HG03097 (cell line): ENCODE measurements around the gene LRRC75A.

Experiments
- ATAC-seq: cut with Tn5 transposase; IDR thresholded peaks from one replicate; pipeline ENCODE4 v1.9.1; 2021; ENCODE audit not compliant: unreplicated experiment, low FRiP score

The LRRC75A gene

DNA sequence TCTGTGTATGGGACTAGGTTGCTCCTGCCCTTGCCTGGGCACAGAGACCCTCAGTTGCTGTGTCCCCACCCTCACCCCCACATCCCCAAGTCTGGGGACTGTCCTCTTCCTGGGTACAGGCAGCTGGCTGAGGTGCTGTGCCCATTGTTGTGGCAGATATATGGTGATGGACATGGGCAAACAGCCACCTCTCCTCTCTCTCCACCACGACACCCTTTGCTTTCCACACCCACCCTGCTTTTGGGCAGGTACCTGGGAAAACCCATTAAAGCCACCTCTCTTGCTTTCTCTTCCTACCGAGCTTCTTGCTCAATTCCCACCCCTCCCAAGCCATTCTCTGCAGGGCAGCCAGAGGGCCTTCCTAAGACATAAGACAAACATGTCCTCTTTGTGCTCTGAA lies 54.9 kb downstream of the LRRC75A start:
- ATAC-seq, result no peak

DNA sequence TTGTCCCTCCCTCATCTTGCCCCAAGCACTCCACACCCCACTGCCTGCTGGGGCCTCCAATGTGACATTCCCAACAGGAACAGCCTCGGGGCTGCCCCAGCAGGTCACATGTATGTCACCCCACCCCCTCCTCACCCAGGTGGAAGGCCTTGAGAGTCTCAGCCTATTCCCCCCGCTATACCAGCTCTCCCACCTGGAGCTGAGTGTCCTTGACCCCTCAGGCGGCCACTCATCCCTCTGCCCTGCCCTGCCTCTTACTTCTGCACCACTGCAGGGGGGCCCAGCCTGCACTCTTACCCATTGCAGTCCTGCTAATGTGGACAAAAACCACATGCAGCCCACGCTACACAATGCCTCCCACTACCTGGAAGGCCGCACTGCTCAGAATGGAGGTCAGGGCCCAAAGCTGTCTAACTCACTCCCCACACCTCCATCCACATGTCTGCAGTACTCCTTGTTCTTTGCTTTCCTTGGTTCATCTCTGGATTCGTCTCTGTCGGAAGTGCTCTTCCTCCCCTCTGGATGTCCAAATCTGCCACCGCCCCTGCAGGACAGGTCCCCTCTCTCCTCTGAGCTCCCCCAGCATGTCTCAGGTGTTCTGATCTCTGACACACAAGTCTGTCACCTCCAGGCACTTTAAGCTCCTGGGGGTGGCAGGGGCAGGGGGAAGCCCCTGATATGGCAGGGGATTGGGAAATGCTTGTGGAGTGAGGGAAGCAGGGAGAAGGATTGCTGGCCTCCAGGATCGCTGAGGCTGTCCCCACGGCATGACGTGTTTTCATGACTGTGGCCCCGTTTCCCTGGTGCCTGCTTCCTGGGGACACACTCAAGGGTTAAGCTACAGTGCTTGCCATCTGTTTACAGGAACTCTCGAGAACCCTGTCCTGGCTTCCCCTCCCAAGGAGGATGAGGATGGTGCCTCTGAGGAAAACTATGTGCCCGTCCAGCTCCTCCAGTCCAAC lies 55.8 kb downstream of the LRRC75A start:
- ATAC-seq, result no peak

DNA sequence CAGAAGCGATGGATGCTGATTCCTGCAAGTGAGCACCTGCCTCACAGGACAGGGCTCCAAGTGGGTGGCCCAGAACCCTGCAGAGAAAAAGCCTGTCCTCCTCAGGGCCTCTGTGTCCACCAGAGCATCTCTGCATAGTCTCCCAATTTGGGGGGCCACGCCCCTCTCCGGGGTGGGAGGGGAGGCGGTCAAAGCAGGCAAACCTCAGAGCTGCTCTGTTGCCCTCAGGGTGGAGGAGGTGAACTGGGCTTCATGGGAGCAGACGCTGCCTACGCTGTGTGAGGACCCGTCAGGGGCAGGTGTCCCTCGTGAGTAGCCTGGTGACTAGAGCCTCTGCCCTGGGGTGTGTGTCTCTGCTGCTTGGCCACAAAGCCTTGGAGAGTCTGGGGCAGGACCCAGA lies 57.3 kb downstream of the LRRC75A start:
- no peak for ATAC-seq

DNA sequence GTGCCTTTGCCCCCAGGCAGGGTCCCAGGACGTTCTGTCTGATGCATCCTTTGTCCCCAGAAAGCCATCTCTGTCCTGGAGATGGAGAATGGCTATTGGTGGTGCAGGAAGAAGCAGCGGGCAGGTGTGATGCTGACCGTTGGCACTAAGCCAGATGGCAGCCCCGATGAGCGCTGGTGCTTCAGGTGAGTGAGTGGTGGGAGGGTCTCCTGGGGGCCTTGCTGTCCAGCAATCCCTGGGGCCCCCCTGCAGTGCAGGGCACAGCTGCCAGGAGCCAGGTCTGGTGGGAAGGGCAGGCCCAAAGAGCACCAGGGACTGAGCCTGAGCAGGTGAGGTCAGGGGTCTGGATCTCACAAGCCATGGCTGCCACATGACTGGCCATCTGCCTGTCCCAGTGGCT lies 58.5 kb downstream of the LRRC75A start:
- no peak for ATAC-seq

DNA sequence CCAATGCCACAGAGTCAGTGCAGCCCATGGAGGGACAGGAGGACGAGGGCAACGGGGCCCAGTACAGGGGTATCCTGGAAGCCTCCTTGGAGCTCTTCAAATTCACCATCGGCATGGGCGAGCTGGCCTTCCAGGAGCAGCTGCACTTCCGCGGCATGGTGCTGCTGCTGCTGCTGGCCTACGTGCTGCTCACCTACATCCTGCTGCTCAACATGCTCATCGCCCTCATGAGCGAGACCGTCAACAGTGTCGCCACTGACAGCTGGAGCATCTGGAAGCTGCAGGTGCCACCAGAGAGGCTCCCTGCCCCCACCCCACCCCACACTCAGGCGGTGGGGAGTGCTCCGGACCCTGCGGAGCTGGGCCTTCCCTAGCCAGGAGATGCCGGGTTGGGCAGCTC lies 60.0 kb downstream of the LRRC75A start:
- no peak for ATAC-seq

DNA sequence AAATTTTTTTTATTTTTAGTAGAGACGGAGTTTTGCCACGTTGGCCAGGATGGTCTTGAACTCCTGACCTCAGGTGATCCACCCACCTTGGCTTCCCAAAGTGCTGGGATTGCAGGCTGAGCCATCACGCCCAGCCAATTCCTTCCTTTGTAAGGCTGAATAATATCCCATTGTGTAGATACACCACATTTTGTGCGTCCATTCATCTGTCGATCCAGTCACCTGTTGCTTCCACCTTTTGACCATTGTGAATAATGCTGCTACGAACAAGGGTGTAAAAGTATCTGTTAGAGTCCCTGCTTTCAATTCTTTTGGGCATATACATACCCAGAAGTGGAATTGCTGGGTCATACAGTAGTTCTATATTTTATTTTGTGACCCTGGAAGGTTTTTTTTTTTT lies 61.3 kb downstream of the LRRC75A start:
- no peak for ATAC-seq

DNA sequence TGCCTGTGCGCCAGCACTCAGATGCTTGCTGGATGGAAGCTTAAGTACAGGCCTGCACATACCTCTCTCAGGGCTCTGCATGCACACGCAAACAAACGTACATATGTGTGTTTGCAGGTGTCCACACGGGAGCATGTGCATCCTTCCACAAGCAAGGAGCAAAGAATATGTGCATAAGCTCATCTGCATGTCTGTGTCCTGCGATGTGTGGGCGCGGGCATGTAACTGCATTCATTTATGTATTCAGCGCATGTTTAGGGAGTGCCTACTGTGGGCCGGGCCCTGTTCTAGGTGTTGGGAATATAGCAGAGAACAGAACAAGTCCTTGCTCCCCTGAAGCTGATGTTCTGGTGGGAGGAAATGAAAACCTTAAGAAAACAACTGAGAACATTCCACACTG lies 62.9 kb downstream of the LRRC75A start:
- ATAC-seq, result no peak

DNA sequence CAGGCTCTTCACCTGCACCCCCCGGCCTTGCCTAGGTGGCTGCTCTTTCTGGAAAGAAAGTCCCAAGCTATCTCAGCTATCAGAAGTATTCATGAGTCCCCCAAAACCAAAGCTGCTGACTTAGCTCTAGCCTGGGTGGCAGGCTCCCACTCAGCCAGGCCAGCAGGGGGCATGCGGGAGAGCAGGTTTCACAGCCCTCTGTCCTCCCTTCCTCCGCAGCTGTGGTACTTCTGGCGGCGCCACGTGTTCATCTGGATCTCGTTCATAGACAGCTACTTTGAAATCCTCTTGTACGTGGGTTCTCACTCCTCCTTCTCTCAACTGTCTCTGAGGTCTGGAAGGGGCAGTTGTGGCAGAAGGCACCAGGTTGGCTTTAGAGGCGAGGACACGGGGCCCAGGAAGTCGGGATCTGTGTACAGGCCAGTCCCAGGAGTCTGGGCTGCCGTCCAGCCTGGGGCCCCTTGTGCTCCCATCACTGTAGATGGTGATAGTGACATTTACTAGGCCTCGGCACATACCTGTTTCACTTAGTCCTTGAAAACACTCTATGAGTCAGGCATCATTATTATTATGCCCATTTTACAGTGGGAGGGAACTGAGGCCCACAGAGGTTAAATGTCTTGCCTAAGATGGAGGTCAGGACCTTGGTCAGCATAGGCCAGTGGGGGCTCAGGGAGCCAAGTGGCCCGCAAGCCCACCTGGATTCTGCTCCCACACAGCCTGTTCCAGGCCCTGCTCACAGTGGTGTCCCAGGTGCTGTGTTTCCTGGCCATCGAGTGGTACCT lies 63.7 kb downstream of the LRRC75A start:
- no peak for ATAC-seq

DNA sequence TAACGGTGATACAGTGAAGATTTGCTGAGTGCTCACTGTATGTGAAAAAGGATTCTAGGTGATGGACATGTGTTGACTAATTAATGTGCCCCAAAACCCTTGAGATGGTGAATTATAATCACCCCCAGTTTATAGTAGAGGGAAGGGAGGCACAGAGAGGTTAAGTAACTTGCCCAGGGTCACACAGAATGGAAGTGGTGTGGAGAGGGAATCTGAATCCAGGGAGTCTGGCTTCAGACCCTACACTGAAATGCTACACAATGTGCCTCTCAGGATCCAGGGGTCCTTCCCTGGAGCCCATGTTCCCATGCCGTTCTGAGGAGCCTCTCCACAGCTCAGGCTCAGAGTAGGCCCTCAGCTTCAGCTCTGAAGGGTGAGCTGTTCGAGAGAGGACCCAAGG lies 65.0 kb downstream of the LRRC75A start:
- ATAC-seq, result no peak

DNA sequence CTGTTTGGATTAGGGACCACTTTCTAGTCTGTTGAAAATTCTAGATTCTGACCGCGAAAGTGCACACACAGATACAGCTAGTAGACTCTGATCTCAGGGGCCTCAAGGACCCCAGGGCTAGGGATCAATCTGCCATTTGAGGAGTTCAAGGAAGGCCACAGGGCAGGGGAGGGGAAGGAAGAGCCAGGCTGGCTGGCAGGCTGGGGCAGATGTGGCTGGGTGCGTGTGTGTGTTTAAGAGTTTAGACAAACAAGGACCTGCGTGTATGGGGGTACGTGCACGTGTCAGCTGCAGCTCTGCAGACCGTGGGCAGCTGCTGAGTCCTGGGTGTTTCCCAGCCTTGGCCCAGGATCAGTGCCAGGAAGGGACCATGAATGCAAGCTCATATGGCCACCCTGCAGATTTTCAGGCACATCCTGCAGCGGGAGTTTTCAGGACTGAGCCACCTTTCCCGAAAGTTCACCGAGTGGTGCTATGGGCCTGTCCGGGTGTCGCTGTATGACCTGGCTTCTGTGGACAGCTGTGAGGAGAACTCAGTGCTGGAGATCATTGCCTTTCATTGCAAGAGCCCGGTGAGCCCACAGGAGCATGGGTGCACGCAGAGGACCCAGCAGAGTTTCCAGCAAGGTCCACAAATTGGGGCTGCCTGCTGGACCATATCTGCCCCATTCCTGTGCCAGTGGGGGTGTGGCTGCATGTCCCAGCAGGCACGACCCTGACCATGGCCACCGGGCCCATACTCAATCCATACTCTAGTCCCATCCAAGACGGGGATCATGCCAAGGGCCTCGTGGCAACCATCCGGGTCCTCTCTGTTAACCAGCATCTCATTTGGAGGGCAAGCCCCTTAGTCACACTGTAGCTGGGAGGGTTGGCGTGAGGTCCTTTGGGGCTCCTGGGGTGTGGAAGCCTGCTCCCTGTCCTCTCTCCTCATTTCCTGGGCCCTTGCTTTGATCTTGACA lies 66.0 kb downstream of the LRRC75A start:
- no peak for ATAC-seq

DNA sequence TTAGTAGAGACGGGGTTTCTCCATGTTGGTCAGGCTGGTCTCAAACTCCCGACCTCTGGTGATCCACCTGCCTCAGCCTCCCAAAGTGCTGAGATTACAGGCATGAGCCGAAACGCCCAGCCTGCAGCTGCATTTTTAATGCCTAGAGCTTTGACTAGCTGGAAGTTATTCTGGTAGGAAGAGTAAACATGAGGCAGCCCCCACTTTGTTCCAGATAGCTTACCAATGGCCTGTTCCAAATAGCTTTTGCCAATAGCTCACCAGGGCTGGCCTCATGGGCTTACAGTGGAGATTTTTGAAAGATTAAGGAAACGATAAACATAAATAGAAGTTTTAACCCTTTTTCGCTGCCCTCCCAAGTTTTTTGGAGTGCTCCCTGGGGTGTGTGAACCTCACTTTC lies 66.8 kb downstream of the LRRC75A start:
- no peak for ATAC-seq

DNA sequence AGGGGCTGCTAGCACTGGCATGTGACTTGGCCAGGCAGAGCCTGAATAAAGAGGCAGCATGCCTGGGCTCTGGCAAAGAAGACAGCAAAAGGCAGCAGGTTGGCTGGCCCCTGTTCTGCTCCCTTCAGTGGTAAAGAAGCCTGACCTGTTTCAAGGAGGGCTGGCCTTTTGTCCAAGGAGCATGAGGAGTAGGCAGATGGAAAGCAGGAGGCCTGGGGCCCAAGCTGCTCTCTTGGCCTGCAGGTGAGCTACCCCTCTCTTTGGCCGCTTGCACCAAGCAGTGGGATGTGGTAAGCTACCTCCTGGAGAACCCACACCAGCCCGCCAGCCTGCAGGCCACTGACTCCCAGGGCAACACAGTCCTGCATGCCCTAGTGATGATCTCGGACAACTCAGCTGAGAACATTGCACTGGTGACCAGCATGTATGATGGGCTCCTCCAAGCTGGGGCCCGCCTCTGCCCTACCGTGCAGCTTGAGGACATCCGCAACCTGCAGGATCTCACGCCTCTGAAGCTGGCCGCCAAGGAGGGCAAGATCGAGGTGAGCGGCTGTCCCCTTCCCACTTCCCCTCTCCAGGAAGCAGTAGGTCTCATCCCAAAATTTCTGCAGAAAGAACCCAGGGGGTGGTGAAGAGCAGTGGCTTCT lies 68.6 kb downstream of the LRRC75A start:
- no peak for ATAC-seq

DNA sequence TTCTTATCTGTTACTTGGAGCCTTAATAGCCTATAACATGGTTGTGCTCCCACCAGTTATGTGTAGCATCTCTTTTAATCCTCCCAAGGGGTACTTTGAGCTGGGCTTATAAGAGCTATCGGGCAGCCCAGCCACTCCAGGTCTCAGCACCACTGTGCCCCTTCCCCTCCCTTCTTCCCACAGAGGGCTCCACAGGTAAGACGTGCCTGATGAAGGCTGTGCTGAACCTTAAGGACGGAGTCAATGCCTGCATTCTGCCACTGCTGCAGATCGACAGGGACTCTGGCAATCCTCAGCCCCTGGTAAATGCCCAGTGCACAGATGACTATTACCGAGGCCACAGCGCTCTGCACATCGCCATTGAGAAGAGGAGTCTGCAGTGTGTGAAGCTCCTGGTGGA lies 69.6 kb downstream of the LRRC75A start:
- ATAC-seq, result no peak

DNA sequence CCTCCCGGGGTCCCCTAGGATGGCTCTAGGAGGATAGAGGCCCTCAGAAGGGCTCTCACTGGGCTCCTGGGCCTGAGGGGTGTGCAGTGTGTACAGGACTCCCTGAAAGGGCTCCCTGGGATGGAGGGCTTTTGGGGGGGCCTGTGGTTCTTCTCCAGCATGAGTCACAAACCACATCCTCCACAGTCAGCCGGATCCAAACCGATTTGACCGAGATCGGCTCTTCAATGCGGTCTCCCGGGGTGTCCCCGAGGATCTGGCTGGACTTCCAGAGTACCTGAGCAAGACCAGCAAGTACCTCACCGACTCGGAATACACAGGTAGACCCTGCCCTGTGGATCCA lies 72.1 kb downstream of the LRRC75A start:
- ATAC-seq, result no peak

DNA sequence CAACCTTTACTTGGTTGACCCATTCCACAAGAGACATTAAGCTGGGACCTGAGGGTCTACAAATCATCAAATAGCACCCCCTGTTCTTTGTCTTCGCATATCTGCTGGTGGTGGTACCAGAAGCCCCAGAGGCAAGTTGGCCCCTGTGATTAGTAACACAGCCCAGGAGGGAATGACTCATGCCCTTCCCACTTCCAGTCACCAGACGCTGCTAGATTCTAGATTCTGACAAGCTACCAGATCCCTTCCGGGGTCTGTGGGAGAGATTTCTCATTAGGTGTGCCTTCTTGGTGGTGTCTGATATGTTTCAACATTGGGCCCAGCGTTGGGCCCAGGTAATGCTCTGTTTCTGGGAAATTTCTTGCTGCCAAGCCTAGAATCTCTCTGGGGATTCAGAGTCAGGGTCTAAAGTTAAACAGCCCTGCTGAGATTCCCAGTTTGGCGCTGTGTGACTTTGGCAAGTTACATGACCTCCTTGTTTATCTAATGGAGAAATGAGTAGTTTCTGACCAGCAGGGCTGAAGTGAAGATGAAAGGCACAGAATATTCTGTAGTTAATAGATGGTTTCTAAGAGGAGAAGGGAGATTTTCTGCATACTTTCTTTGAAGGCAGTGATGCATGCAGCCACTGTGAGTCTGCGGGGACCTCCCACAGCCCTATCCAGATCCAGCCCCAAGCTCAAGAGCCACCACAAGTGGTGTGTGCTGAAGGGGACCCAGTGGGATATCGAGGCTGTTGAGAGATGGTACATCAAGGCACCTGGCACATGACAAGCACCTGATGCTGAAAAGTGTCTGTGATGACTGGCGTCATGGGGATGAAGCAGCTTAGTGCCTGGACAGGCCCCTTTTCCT lies 72.7 kb downstream of the LRRC75A start:
- no peak for ATAC-seq

DNA sequence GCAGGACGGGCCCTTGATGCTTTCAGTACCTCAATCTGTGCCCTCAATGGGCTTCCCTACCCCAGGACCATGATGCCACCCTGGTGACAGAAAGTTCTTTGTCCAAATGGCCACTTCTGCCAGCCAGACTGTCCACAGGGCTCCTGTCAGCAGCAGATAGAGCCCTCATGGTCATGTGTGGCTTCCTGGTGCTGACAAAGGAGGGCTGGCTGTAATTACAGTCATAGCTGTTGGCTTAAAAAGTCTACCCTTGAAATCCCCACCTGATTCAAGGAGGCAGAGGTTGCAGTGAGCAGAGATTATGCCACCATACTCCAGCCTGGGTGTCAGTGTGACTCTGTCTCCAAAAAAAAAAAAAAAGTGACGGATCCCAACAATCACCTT lies 73.3 kb downstream of the LRRC75A start:
- ATAC-seq, result no peak

DNA sequence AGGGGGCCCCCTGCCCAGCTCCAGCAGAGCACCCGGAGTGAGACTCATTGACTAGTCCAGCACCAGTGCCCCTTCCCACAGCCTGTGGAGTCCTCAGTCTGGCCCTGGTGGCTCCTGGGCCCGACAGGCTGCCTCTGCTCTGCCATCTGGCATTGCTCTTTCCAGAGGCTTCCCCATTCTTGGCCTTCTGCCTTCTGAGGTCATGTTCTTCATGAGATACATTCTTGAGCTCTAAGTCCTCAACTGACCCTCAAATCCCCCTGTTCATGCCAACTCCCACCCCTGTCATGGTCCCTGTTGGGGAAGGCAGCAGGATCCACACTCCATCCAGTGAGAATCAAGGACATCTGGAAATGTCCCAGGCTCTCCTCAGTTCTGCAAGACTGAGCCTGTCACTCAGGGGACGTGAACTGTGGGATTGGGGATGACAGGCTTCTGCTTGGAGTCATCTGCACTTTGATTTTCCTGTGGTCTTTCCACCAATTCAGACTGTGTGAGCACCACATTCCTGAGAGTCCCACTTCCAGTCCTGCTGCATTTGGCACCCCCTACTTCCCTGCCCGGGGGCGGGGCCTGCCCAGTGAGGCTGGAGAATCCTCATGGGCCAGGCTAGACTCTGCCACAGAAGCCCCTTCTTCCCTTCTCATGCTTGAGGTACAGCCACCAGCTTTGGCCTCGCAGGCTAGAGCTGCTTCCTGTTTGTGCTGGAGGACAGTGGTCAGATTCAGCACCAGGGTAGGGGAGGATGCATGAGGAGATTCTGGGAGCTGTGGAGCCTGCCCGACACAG lies 73.9 kb downstream of the LRRC75A start:
- ATAC-seq, result no peak

DNA sequence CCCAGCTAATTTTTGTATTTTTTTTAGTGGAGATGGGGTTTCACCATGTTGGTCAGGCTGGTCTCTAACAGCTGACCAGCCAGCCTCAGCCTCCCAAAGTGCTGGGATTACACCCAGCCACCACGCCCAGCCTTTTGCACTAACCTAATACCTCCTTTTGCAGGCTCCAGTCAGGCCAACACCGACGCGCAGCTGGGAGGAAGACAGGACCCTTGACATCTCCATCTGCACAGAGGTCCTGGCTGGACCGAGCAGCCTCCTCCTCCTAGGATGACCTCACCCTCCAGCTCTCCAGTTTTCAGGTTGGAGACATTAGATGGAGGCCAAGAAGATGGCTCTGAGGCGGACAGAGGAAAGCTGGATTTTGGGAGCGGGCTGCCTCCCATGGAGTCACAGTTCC lies 74.6 kb downstream of the LRRC75A start:
- no peak for ATAC-seq
